Measurements from ENCODE around the gene PRDX2. TPM values are rescaled to one million over a fixed set of nuclear protein-coding genes. Genes with fewer than 3 reads are reported as not detected.
"Not testable (repeated sequence)": the region's sequence is repeated elsewhere in the genome, so short reads cannot be mapped to it uniquely, and the experiment has no call there.

PRDX2 gene
- total and polyA plus RNA-seq, 12 donors: 235 to 827 (median 744) TPM

GRCh38 chr19:12821761-12822160, 20.2 kb upstream of the PRDX2 start:
- peaks cover 0 to 42% (median 34%) of the 10 kb centered on the region in 7 donors for H3K27me3 ChIP-seq
- peaks cover 0 to 6% (median 0%) of the 10 kb centered on the region in 9 donors for H3K4me1 ChIP-seq
- peaks cover 0 to 8% (median 0%) of the 10 kb centered on the region in 11 donors for H3K9me3 ChIP-seq
- 76 to 89% methylated on average over 2 of the region's 2 CpGs for WGBS, 2 donors
- intact Hi-C loops (cut with DNase I): no loop called here
- no peak overlapping the region for H3K27ac ChIP-seq
- H3K4me3 ChIP-seq: no peak overlapping the region
- DNase-seq (no peak), ATAC-seq (no peak)
- TF ChIP-seq CTCF (IDR thresholded peaks at IDR 0.05): no peak
- H3K36me3 ChIP-seq: no peaks in the 10 kb centered on the region

GRCh38 chr19:12817810-12818209, 16.2 kb upstream of the PRDX2 start:
- not testable (repeated sequence) for DNase-seq, H3K4me1 ChIP-seq, H3K27ac ChIP-seq, H3K9me3 ChIP-seq, H3K4me3 ChIP-seq, ATAC-seq, H3K27me3 ChIP-seq
- intact Hi-C loops (cut with DNase I): loop anchor here in 1 of 10 donors (5.0 kb wide), 1 partner anchor 44 kb away; no protein-coding TSS in a partner anchor
- 92 to 93% methylated on average over 11 of the region's 11 CpGs for WGBS, 2 donors
- peaks cover 0 to 22% (median 6%) of the 10 kb centered on the region in 9 donors for H3K36me3 ChIP-seq

- ATAC-seq, H3K27me3 ChIP-seq, H3K27ac ChIP-seq, H3K4me3 ChIP-seq, H3K9me3 ChIP-seq, DNase-seq, H3K4me1 ChIP-seq: not testable (repeated sequence)
- H3K36me3 ChIP-seq: peaks cover 0 to 26% (median 6%) of the 10 kb centered on the region in 9 donors
- WGBS, 2 donors: 93 to 95% methylated on average over 6 of the region's 6 CpGs
- intact Hi-C loops (cut with DNase I): loop anchor here in 1 of 10 donors (5.0 kb wide), 1 partner anchor 45 kb away; no protein-coding TSS in a partner anchor
These were observed 15.6 kb upstream of the PRDX2 start for GRCh38 chr19:12817188-12817587.

GRCh38 chr19:12815088-12815487, 13.5 kb upstream of the PRDX2 start:
- intact Hi-C loops (cut with DNase I): loop anchor here in 1 of 10 donors (5.0 kb wide), 1 partner anchor 47 kb away; no protein-coding TSS in a partner anchor

More at GRCh38 chr19:12815088-12815487, 13.5 kb upstream of the PRDX2 start:
- H3K9me3 ChIP-seq: no peaks in the 10 kb centered on the region
- 94 to 96% methylated on average over 7 of the region's 7 CpGs for WGBS, 2 donors
- no peaks in the 10 kb centered on the region for H3K4me1 ChIP-seq
- H3K4me3 ChIP-seq: no peak overlapping the region
- no peaks in the 10 kb centered on the region for H3K27me3 ChIP-seq
- peaks cover 0 to 42% (median 6%) of the 10 kb centered on the region in 9 donors for H3K36me3 ChIP-seq
- no peak overlapping the region for H3K27ac ChIP-seq
- DNase-seq: no peak
- TF ChIP-seq CTCF (IDR thresholded peaks at IDR 0.05): no peak
- no peak for ATAC-seq
